ENCODE data around the gene TRIM31. TPM values are rescaled to one million over a fixed set of nuclear protein-coding genes. Genes with fewer than 3 reads are reported as not detected.

TRIM31 gene
- total RNA-seq, 1 experiment from 2014 or later, result not detected

- H3K27me3 ChIP-seq (replicated peaks; ENCODE audit: insufficient read depth, low read depth, low read length, poor library complexity), result no peaks in the 10 kb centered on the region
- peak within 1 kb of the TSS; percentile 90 for H3K4me3 ChIP-seq (ENCODE audit: low read depth, low read length, poor library complexity, severe bottlenecking)
- no peaks in the 10 kb centered on the region for H3K9me3 ChIP-seq (ENCODE audit: low read depth, low read length, poor library complexity, severe bottlenecking)
- POLR2A ChIA-PET (ENCODE audit: low non-redundant PET), result no interaction called here
- H3K27ac ChIP-seq (ENCODE audit: low read depth, low read length, poor library complexity, severe bottlenecking), result peak within 1 kb of the TSS; percentile 85
- TF ChIP-seq EZH2 (IDR thresholded peaks at IDR 0.05; ENCODE audit: borderline replicate concordance, low read depth, low read length, poor library complexity, severe bottlenecking) (no peak), CTCF (conservative IDR thresholded peaks at IDR 0.05; ENCODE audit: low read depth, low read length) (no peak)
- peaks cover 20% of the 10 kb centered on the region for H3K4me1 ChIP-seq (ENCODE audit: insufficient read depth, low read length, poor library complexity, severe bottlenecking)
- CTCF ChIA-PET, result no interaction called here
- peak; percentile 98 for DNase-seq (ENCODE audit: low spot score)
- intact Hi-C loops (cut with micrococcal nuclease; ENCODE audit: unreplicated experiment), result no loop called here
- no TSS peak for BruUV-seq (replicated peaks)
- H3K36me3 ChIP-seq (ENCODE audit: insufficient read depth, low read length, poor library complexity, severe bottlenecking), result peaks cover 8% of the 10 kb centered on the region
Observed at GRCh38 chr6:30061092-30061857, 51.6 kb downstream of the TRIM31 start, which contains the start of gene POLR1H. TSS of gene POLR1H (plus strand) at chr6:30061265. CDS start at chr6:30061525, 260 bp downstream.

- H3K4me3 ChIP-seq (ENCODE audit: low read depth, low read length, poor library complexity, severe bottlenecking), result peak overlapping the region; percentile 90
- TSS peak; percentile 85 for BruUV-seq (replicated peaks)
- no peak for TF ChIP-seq EZH2 (IDR thresholded peaks at IDR 0.05; ENCODE audit: borderline replicate concordance, low read depth, low read length, poor library complexity, severe bottlenecking)
- no peak for TF ChIP-seq CTCF (conservative IDR thresholded peaks at IDR 0.05; ENCODE audit: low read depth, low read length)
- peaks cover 8% of the 10 kb centered on the region for H3K36me3 ChIP-seq (ENCODE audit: insufficient read depth, low read length, poor library complexity, severe bottlenecking)
- intact Hi-C loops (cut with micrococcal nuclease; ENCODE audit: unreplicated experiment), result no loop called here
- CTCF ChIA-PET, result interaction anchor here (0.7 to 1.0 kb wide), 2 partner anchors 13 to 43 kb away, joined by 3 read pairs; no protein-coding TSS in a partner anchor
- DNase-seq (ENCODE audit: low spot score), result peak; percentile 37
- H3K9me3 ChIP-seq (ENCODE audit: low read depth, low read length, poor library complexity, severe bottlenecking), result no peaks in the 10 kb centered on the region
- peak overlapping the region; percentile 85 for H3K27ac ChIP-seq (ENCODE audit: low read depth, low read length, poor library complexity, severe bottlenecking)
- peaks cover 15% of the 10 kb centered on the region for H3K4me1 ChIP-seq (ENCODE audit: insufficient read depth, low read length, poor library complexity, severe bottlenecking)
- POLR2A ChIA-PET (ENCODE audit: low non-redundant PET), result no interaction called here
- no peaks in the 10 kb centered on the region for H3K27me3 ChIP-seq (replicated peaks; ENCODE audit: insufficient read depth, low read depth, low read length, poor library complexity)
Observed at GRCh38 chr6:30060606-30061091, 52.2 kb downstream of the TRIM31 start.

GRCh38 chr6:30055513-30055912 is 57.4 kb downstream of the TRIM31 start:
- CTCF ChIA-PET, result no interaction called here
- no peaks in the 10 kb centered on the region for H3K36me3 ChIP-seq (ENCODE audit: insufficient read depth, low read length, poor library complexity, severe bottlenecking)
- BruUV-seq (replicated peaks), result no TSS peak

More at GRCh38 chr6:30055513-30055912, 57.4 kb downstream of the TRIM31 start:
- H3K27ac ChIP-seq (ENCODE audit: low read depth, low read length, poor library complexity, severe bottlenecking), result no peak overlapping the region
- no peak overlapping the region for H3K4me3 ChIP-seq (ENCODE audit: low read depth, low read length, poor library complexity, severe bottlenecking)
- TF ChIP-seq EZH2 (IDR thresholded peaks at IDR 0.05; ENCODE audit: borderline replicate concordance, low read depth, low read length, poor library complexity, severe bottlenecking), result no peak
- TF ChIP-seq CTCF (conservative IDR thresholded peaks at IDR 0.05; ENCODE audit: low read depth, low read length), result no peak
- POLR2A ChIA-PET (ENCODE audit: low non-redundant PET), result no interaction called here
- H3K4me1 ChIP-seq (ENCODE audit: insufficient read depth, low read length, poor library complexity, severe bottlenecking), result peaks cover 9% of the 10 kb centered on the region
- no peaks in the 10 kb centered on the region for H3K9me3 ChIP-seq (ENCODE audit: low read depth, low read length, poor library complexity, severe bottlenecking)
- no peak for DNase-seq (ENCODE audit: low spot score)
- H3K27me3 ChIP-seq (replicated peaks; ENCODE audit: insufficient read depth, low read depth, low read length, poor library complexity), result no peaks in the 10 kb centered on the region
- intact Hi-C loops (cut with micrococcal nuclease; ENCODE audit: unreplicated experiment), result no loop called here
